Measurements from ENCODE around the gene CLIC1.

CLIC1 gene

GRCh38 chr6:31737991-31738979, 2.0 kb upstream of the CLIC1 start:
- DNase-seq, result no peak

- DNase-seq, result no peak
Measured at GRCh38 chr6:31737315-31737990, 1.1 kb upstream of the CLIC1 start.

- DNase-seq, result no peak
Measured at GRCh38 chr6:31736768-31737314, 511 bp upstream of the CLIC1 start.

GRCh38 chr6:31734821-31735406, 1.4 kb downstream of the CLIC1 start:
- no peak for DNase-seq

GRCh38 chr6:31734247-31734820, 2.0 kb downstream of the CLIC1 start:
- no peak for DNase-seq

GRCh38 chr6:31733734-31734133, 2.6 kb downstream of the CLIC1 start:
- DNase-seq, result no peak

GRCh38 chr6:31732029-31732428, 4.3 kb downstream of the CLIC1 start:
- no peak for DNase-seq

GRCh38 chr6:31730631-31731086, 5.7 kb downstream of the CLIC1 start:
- DNase-seq, result no peak

GRCh38 chr6:31729979-31730630, 6.2 kb downstream of the CLIC1 start:
- DNase-seq, result peak in 1 of 2 experiments; percentile 49

- peak; percentile 65 to 88 for DNase-seq
Measured at GRCh38 chr6:31729515-31729978, 6.8 kb downstream of the CLIC1 start.

GRCh38 chr6:31728767-31729514, 7.4 kb downstream of the CLIC1 start, which contains the start of gene DDAH2:
TSS of gene DDAH2 (minus strand) at chr6:31729299. CDS start at chr6:31729161, 138 bp downstream.
- no peak for DNase-seq

- no peak for DNase-seq
Measured at GRCh38 chr6:31727717-31728671, 8.3 kb downstream of the CLIC1 start.

GRCh38 chr6:31727034-31727716, 9.2 kb downstream of the CLIC1 start:
- DNase-seq, result no peak

GRCh38 chr6:31725502-31726350, 10.6 kb downstream of the CLIC1 start:
- DNase-seq, result no peak

GRCh38 chr6:31723980-31724691, 12.2 kb downstream of the CLIC1 start:
- DNase-seq, result no peak

GRCh38 chr6:31723245-31723979, 12.9 kb downstream of the CLIC1 start, which contains the start of gene MPIG6B:
TSS of gene MPIG6B (plus strand) at chr6:31723373. CDS start at chr6:31723384, 11 bp downstream.
- DNase-seq, result no peak

- no peak for DNase-seq
Measured at GRCh38 chr6:31722173-31722572, 14.2 kb downstream of the CLIC1 start.

Data from NCI-H524 (cell line).